SKM-1 (cell line): ENCODE measurements around the gene PAQR4.
"Not testable (repeated sequence)": the region's sequence is repeated elsewhere in the genome, so short reads cannot be mapped to it uniquely, and the experiment has no call there.

Experiments
- DNase-seq: peaks from one replicate; lab custom pipeline; 2025; ENCODE audit not compliant: unreplicated experiment; lab: John Stamatoyannopoulos, UW

The PAQR4 gene

DNA sequence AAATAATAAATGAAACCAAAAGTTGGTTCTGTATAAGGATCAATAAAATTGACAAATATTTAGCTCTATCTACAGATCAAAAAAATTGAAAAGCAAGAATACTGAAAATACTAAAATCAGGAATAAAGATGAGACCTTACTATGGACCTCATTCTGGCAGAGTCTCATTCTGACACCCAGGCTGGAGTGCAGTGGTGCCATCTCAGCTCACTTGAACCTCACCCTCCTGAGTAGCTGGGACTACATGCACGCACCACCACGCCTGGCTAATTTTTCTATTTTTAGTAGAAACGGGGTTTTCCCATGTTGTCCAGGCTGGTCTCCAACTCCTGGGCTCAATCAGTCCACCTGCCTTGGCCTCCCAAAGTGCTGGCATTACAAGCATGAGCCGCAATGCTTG is 27.1 kb upstream of the PAQR4 start:
- no peak for DNase-seq

DNA sequence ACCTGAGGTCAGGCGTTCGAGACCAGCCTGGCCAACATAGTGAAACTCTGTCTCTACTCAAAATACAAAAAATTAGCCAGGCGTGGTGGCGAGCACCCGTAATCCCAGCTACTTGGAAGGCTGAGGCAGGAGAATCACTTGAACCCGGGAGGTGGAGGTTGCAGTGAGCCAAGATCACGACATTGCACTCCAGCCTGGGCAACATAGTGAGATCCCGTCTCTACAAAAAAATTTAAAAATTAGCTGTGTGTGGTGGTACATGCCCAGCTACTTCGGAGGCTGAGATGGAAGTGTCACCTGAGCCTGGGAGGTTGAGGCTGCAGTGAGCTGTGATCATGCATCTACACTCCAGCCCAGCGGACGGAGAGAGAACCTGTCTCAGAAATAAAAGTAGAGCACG is 25.4 kb upstream of the PAQR4 start:
- not testable (repeated sequence) for DNase-seq

DNA sequence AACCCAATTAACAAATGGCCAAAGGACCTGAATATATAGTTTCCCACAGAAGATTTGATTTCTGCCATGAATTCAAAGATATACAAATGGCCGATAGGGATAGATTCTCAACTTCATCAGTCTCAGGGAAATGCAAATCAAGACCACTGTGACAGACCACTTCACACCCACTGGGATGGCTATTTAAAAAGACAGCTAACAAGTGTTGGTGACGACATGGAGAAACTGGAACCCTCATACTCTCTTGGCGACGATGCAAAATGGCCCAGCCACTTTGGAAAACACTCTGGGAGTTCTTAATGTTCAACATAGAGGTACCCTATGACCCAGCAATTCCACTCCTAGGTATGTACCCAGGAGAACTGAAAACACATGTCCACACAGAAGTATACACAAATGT is 22.5 kb upstream of the PAQR4 start:
- DNase-seq = no peak

DNA sequence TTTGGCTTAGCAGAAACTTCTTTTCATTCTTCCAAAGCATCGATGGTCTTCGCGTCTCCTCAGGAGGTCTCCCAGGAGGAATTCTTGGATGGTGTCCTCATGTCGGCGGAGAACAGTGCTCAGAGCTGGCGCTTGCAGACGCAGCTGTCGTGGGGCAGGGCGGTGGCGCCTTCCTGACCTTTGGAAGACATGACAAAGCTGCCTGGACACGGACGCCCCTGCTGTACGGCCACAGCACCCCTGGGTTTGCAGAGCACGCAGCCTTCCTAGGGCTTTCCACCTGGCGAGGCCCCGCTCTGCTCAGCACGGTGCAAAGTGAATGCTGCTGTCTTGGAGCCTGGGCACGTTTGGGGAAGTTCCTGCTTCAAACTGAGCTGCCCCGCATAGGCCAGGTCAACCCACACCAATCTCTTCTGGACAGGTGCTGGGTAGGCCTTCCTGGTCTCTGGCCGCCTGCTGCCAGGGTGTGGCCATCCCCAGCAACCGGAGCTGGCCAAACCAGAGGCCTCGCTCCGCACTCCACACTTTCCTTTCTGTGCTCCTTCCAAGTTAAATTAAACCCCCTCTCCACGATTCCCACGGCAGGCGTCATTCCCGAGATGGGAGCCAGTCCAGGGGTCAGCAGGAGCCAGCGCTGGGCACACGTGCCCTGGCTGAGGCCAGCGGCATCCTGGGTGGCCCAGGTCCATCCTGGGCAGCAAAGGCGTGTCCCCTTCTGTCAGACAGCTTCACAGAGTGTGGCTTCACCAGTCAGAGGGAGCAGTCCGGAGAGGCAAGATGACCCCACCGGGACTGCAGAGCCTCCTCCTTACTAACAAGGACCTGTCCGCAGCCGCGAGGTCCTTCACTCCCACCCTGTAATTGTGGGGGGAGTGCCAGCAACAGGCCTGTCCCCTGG is 20.1 kb upstream of the PAQR4 start:
- no peak for DNase-seq

DNA sequence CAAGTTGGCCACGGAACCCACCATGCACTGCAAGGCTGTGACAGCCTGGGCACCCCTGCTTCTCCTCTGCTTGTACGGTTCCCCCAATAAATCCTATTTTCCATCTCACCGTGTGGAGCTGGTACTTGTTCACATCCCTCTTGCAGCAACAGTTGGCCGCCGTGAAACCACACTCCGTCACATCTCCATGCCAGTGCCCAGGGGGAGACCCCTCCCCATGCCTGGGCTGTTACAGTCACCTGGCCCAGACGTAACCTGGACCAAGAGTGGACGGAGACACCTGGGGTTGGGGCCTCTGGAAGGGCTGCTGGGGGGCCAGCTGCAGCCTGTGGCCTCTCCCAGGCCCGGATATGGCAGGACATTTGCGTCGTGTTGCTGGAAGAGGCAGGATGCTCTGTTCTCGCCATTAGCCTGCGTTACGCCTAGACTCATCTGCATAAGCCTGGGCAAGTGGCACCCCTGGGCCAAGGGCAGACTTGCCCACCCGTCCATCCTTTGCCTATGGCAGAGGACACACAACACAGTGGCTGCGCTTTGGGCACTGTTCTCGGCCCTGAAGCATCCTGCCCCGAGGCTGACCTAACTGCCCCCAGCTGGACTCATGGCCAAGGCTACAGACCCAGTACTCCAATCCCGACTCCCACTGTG is 19.3 kb upstream of the PAQR4 start:
- no peak for DNase-seq

DNA sequence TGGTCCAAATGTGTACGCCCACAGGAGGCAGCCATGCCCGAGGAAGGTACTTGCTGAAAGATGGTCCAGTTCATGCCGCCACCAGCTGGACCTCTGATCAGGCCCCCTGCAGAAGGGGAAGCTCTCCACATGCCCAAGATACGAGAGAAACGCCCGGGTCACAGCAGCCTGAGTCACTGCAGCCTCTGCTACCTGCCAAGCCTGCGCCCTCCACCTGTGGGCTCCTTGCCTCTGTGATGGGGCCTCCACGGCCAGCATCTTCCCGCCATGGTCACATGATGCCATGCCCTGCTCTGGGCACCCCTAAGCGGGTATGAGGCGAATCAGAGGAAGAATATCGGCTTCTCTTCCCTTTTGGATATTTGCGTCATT is 18.8 kb upstream of the PAQR4 start:
- no peak for DNase-seq

DNA sequence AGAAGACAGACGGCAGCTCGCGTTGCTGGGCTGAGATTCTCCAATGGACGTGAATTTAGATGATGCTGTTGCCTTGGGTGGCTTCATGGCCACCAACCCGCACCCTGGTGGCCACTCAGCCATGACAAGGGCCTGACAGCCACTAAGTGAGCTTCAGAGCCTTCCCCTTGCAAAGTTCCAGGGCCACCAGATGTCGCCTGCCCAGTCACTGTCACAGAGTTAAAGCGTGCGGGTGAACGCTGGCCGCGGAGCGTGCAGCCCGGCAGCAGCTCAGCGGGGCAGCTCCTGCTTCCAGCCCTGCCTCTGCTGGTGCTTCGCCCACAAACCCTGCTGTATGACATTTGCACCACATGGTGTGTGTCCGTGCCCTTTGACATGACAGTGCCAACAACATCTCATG is 18.4 kb upstream of the PAQR4 start:
- no peak for DNase-seq

DNA sequence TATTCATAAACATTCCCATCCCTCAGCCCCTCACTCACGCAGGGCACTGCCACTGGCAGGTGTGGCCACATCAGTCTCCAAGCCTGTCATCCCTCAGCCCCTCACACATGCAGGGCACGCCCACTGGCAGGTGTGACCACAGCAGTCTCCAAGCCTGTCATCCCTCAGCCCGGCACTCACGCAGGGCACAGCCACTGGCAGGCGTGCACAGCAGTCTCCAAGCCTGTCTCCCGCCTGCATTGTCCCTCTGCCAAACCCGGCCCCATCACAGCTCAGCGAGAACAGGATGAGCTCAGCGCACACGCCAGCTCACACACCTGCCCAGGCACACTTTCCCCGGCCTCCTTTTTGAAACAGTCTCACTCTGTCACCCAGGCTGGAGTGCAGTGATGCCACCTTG is 16.5 kb upstream of the PAQR4 start:
- no peak for DNase-seq

DNA sequence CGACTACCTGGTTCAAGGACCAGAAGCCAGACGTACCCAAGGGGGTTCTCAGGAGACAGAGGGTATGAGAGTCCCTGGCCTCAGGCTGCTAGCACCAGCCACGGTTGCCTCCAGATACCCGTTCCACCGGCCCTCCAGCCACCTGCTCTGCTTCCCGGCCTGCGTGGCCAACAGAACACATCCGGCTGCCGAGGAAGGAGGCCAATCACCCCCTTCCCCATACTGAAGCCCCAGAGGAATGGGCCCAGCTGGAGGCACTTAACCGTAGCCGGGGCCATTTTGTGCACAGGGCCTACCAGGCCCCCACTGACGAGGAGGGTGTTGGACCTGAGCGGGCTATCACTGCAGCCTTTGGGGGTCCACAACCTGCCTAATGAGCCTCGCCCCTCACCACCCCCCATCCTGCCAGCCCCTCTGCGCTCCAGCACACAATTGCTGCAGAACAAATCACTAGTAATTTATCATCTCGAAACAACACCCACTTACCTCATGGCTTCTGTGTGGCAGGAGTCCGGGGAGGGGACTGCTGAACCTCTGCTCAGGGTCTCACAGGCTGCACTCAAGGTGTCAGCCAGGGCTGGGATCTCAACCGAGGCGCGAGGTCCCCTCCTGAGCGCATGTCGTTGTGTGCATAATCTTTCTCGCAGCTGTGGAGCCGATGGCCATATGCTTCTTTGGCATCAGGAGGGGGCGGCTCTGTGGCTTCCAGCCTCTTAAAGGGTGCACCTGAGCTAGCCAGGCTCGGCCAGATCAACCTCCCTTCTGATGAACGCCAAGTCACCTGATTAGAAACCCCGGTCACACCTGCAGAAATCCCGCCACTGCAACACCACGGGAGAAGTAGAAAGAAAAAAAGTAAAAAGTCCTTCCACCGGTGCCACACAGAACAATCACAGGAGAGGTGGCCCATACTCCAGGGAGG is 15.2 kb upstream of the PAQR4 start:
- no peak for DNase-seq

DNA sequence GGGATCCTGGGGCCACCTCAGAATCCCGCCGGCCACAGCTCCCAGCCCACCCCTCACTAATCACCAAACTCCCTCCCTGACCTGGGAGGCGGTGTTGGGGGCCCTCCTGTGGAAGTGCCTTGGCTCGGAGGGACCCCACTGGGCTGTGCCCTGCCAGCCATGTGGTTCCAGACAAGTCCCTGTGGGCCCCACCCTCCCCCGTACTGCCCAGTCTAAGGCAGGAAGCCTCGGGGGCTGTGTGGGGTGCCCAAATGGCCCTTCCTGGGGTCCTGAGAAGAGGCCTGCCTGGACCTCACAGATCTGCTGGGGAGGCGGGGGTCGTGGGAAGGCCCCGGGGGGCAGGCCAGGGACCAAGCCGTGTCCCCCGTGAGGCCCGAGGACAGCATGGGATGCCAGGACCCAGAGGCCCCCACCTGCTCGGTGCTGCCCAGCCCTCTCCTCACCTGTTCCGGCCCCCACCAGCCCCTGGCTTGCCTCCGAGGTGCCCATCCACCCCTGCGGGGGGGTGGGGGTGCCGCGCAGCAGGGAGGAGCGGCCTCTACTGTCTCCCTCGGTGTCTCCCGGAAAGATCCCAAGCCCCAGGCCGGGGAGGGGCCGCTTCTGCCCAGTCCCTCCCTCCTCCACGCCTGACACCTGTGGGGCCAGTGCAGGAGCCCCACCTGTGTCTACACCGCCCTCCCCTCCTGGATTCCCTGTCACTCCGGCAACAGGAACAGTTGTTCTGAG is 14.3 kb upstream of the PAQR4 start:
- DNase-seq = no peak

DNA sequence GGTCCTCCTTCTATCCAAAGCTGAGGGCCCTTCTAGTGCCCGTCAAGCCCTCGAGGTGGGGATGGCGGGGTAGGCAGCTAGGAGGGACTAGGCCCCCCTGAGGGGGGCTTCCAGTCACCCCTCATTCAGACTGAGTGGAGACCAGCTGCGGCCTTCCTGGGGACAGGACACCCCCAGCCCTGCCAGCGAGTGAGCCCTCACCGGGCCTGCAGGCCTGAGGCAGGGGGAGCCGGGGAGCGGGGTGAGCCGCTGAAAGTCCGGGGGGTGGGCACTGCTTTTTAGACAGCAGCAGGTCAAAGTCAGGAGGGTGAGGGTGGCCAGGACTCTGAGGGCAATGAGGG is 13.7 kb upstream of the PAQR4 start:
- DNase-seq = no peak

DNA sequence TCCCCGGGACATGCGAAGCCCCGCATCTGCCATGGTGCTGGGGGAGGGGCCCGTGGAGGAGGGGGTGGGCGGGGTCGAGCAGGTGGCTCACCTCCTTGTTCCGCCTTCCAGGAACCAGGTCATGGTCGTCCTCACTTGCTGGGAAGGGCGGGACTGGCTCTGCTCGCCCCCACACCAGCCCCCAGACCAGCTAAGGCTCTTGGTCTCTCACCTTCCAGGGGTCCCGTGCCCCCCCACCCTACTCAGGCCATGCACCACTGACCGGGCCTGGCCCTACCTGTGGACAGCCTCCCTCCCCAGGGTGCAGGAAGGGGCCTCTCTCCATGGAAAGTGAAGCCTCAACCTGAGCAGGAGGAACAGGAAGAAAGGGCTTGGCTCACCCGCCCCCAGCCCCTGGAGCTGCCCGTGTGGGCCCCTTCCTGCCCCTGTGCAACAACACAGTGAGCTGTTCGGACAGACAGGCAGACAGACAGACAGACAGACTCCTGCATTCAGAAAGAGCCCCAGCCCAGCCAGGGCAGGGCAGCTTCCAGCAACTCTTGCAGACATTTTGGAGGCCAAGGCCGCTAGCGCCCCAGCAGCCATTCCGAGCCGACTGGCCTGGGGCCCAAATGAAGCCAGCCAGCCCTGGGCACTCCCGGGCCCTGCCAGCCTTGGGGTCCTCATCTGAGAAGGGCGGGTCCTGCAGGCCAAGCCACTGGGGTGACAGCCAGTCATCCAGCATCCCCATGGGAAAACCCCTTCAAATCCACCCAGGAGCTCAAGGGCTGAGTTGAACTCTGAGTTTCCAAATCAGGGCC is 13.2 kb upstream of the PAQR4 start:
- DNase-seq = no peak

DNA sequence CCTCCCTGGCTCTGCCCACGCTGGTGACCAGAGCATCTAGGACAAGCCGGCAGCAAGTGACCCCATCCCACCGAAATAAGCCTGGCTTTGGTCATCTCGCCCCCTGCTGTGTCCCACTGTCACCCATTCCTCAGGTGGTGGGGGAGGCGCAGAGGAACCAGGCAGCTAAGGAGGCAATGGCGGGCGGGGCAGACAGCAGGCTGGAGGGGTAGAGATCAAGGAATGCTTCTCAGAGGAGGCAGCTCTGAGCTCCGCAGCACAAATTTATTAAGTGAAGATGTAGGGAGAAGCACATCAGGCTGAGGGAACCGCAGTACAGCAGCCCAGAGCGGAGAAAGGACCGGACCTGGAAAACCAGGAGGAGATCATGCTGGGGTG is 12.6 kb upstream of the PAQR4 start:
- DNase-seq = no peak

DNA sequence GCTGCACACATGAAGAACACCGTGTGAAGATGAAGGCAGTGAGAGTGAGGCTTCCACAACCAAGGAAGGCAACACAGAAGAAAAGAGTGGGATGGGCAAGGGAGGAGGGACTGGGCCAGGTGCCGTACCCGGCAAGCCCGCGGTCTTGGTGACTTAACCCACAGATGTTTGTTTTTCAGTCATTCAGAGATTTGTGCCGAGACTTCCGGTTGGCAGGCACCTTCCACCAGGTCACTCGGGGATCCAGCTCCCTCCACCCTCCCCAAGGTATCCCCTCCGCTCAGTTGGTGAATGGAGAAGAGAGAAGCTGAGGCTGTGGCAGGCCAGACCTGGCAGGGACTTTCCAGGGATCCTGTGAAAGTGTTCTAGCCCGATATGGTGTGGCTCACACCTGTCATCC is 9.9 kb upstream of the PAQR4 start:
- DNase-seq = no peak

DNA sequence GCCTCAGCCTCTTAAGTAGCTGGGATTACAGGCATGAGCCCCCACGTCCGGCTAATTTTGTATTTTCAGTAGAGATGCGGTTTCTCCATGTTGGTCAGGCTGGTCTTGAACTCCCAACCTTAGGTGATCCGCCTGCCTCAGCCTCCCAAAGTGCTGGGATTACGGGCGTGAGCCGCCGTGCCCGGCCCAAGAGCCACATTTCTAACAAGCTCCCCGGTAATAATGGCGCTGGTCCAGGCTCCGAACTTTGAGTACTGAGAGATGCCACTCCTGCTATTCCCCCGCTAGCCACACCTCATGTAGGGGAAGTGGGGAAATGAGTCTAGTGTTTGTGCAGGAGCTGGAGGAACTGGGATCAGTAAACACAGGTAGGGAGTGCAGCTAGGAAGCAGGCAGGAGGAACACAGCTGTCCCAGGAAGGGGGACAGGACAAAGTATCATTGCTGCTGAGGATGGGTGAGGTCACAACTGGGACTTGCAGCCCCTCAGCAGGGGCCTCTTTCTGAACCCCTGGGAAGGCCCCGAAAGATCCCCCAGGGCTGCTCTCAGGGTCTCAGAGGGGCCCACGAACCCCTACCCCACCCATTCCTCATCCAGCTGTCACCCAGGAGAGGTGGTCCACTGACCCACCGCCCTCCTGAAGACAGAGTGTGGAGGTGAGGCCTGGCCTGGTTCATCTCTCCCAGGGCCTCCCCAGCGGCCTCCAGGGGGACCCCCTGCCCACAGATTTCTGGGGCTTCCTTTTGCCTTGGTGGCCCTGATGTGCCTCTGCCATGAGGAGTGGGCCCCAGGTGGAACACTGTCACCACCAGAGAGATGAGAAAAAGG is 8.8 kb upstream of the PAQR4 start:
- no peak for DNase-seq

DNA sequence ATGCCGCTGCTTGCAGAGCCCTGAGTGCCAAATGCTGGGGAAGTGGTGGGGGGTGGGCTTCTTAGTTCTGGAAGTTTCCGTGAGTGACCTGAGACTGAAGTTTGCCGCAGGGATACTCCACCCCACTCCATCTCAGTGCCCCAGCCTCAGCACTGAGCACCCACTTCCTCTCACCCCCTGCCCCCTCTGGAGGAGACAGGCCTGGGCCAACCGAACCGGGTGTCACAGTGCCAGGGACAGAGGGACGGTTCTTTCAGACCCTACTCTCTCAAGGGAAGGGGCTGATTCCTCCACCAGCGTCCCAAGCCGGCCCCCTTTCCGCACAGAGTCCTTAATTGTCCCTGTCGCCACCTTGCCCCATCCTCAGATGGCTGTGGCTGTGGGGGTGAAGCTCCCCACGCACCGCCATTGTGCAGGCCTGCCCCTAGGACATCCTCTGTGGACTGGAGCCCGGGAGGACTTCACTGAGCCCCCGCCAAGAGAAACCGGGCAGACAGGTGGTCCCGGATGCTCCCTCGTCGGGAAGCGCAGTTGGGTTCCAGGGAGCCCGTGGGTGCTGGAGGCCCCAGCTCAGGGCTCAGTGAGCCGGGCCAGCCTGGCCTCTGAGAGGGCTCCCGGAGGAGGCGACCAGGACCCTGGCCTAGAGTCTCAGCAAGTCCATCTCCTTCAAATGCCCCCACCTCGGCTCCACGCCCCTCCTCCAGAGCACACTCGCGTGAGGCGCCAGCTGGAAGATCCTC is 6.6 kb upstream of the PAQR4 start:
- DNase-seq = no peak

DNA sequence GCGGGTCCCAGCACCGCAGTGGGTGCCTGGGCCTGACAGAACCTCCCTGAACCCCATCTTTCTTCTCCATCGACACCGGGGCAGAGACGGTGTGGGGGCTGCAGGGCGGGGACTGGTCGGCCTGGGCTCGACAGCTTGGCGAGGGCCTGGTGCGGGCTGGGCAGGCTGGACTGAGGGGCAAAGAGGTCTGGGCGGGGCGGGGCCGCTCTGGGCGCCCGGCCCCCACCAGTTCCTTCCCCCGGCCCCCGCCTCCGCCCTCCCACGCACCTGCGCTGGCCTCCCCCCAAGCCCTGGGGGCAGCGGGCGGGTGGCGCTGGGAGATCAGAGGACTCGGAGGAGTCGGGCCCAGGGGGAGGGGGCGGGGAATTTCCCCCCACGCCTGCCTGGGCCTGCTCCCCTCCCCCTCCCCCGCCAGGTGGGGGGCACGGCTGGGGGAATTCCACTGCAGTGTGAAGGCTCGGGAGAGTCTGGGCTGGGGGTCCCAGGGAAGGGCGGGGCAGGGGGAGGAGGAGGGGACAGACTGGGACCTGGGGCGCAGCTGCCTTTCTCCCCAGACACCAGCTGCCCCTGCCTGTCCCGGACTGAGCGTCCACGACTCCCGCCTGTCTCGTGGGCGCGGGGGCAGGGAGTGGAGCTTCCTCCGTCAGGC is 6.0 kb upstream of the PAQR4 start:
- no peak for DNase-seq

DNA sequence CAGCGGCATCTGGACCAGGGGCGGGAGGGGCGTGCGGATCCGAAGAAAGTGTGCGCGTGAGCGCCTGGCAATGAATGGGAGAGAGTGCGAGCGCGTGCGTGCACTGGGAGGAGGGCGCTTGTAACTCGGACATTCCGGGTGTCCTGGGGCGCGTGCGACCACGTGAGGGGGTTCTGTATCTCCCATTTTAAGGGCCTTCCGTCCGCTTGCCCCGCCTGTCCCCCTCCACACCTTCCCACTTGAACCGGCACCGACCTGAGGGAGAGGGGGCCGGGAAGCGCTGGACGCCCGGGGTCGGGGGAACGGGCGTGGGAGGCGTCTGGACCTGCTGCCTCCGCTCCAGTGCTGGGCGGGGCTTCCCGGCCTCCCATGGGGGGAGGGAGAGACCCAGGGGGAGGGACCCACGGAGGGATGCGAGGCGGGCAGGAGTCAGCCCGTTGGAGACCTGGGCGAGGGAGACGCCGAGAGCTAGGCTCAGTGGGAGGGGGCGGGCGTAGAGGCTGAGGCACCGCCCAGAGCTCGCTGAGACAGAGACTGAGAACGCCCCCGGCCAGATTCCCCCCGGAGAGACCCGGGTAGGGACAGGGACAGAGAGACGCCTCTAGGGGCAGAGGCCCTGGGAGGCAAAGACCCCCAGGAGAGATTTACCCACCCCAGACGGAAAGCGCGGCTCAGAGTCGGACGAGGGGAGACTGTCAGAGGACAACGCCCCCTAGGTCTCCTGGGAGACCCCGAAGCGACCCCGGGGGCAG is 5.2 kb upstream of the PAQR4 start, which contains the start of gene KREMEN2:
TSS of gene KREMEN2 (plus strand) at position 553 of the 752 bp plus-strand sequence. CDS start 246 bp downstream, outside the sequence.
- DNase-seq = peak; percentile 31
